NCI-H748 treated with DMSO at 0.1 percent for 48 hours (cell line): Measurements from ENCODE around the gene TMEM263.
"Not testable (repeated sequence)": the region's sequence is repeated elsewhere in the genome, so short reads cannot be mapped to it uniquely, and the experiment has no call there.

Experiments
- DNase-seq: peaks from one replicate; lab custom pipeline; 2025; lab: John Stamatoyannopoulos, UW

The TMEM263 gene

GRCh38 chr12:106986625-106987389 lies 31.1 kb downstream of the TMEM263 start, which contains the start of gene MTERF2:
Gene MTERF2 (minus strand): TSS chr12:106987146. CDS start chr12:106978714, 8,432 bp downstream.
- peak; percentile 90 for DNase-seq

GRCh38 chr12:106987846-106988245 lies 32.1 kb downstream of the TMEM263 start:
- no peak for DNase-seq

GRCh38 chr12:106994579-106995220 lies 39.0 kb downstream of the TMEM263 start:
- DNase-seq: no peak

GRCh38 chr12:106996102-106996501 lies 40.4 kb downstream of the TMEM263 start:
- not testable (repeated sequence) for DNase-seq

- no peak for DNase-seq
These were observed 42.2 kb downstream of the TMEM263 start for GRCh38 chr12:106997916-106998315.

GRCh38 chr12:106999446-106999845 lies 43.7 kb downstream of the TMEM263 start:
- no peak for DNase-seq

- DNase-seq: not testable (repeated sequence)
These were observed 47.0 kb downstream of the TMEM263 start for GRCh38 chr12:107002665-107003064.

- DNase-seq: no peak
These were observed 51.7 kb downstream of the TMEM263 start for GRCh38 chr12:107007411-107007810.

- no peak for DNase-seq
These were observed 55.8 kb downstream of the TMEM263 start for GRCh38 chr12:107011519-107011918.

- no peak for DNase-seq
These were observed 57.2 kb downstream of the TMEM263 start for GRCh38 chr12:107012736-107013425.

GRCh38 chr12:107014055-107014454 lies 58.3 kb downstream of the TMEM263 start:
- DNase-seq: no peak

GRCh38 chr12:107017042-107017441 lies 61.3 kb downstream of the TMEM263 start:
- DNase-seq: no peak

- DNase-seq: no peak
These were observed 63.8 kb downstream of the TMEM263 start for GRCh38 chr12:107019546-107019945.
